PFSK-1 (cell line): ENCODE data around the gene CCDC171.

ENCODE experiments used
- FOXP2 ChIP-seq: optimal IDR thresholded peaks from 2 replicates; pipeline ENCODE3; 2011; ENCODE audit warnings: borderline replicate concordance, control low read depth, inconsistent platforms; ENCODE audit not compliant: insufficient read depth; ENCODE audit errors: extremely low read length, extremely low read depth
- POLR2AphosphoS5 ChIP-seq: IDR thresholded peaks from 2 replicates; pipeline ENCODE4 v1.6.1; 2012; ENCODE audit warnings: low read depth, mild to moderate bottlenecking, control low read depth, low read length, moderate library complexity
- REST ChIP-seq, 2 experiments: IDR thresholded peaks; 2 replicates each; pipeline versions ENCODE4 v1.6.1 to v1.8.0; 2011 to 2012; ENCODE audit warnings: low read depth in 2 of 2, low read length in 2 of 2, control low read depth in 1 of 2, inconsistent platforms in 1 of 2, mild to moderate bottlenecking in 1 of 2, moderate library complexity in 1 of 2; ENCODE audit not compliant: insufficient read depth in 1 of 2
- SIN3A ChIP-seq: IDR thresholded peaks from 2 replicates; pipeline ENCODE4 v1.6.1; 2012; ENCODE audit warnings: mild to moderate bottlenecking, low read length, moderate library complexity, borderline replicate concordance; ENCODE audit not compliant: insufficient read depth

DNA sequence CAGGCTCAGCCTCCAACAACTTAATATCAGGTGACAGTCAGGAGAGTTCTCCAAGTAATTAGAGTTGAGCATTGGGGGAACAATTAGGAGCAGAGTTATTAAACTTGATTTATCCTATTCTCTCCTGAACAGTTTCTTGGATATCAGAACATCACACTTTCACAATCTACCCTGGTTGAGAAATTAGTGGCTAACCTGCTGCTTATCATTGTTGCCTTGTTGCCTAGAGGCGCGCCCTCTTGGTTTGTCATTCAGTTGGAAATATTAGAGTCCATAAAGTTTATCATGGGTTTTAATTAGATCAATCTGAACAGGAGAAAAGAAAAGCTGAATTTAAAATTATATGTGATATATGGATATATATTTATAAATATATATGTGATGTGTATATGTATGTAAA is 291.1 kb downstream of the CCDC171 start:
- TF ChIP-seq REST (IDR thresholded peaks at IDR 0.05; ENCODE audit: insufficient read depth in 1 of 2, low read depth in 2 of 2, low read length in 2 of 2) (no peak), POLR2AphosphoS5 (no peak), FOXP2 (no peak), SIN3A (no peak)
